ENCODE data around the gene SCCPDH.

DNA sequence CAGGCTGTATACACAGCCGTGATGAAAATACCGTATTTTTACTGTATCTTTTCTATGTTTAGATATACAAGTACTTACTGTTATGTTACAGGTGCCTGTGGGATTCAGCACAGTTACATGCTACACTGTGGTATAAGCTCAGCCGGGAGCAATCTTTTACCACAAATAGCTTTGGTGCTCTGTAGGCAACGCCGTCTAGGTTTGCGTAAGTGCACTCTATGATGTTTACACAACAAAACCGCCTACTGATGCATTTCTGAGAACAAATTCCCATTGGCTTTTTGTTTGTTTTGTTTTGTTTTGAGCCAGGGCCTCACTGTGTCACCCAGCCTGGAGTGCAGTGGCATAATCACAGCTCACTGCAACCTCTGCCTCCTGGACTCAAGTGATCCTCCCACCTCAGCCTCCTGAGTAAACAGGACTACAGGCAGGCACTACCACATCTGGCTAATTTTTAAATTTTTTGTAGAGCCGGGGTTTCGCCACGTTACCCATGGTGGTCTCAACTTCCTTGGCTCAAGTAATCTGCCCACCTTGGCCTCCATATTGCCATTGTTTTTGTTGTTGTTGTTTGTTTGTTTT lies 81.0 kb downstream of the SCCPDH start:
- TF ChIP-seq, protein P1, sequence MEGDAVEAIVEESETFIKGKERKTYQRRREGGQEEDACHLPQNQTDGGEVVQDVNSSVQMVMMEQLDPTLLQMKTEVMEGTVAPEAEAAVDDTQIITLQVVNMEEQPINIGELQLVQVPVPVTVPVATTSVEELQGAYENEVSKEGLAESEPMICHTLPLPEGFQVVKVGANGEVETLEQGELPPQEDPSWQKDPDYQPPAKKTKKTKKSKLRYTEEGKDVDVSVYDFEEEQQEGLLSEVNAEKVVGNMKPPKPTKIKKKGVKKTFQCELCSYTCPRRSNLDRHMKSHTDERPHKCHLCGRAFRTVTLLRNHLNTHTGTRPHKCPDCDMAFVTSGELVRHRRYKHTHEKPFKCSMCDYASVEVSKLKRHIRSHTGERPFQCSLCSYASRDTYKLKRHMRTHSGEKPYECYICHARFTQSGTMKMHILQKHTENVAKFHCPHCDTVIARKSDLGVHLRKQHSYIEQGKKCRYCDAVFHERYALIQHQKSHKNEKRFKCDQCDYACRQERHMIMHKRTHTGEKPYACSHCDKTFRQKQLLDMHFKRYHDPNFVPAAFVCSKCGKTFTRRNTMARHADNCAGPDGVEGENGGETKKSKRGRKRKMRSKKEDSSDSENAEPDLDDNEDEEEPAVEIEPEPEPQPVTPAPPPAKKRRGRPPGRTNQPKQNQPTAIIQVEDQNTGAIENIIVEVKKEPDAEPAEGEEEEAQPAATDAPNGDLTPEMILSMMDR (IDR thresholded peaks at IDR 0.05; ENCODE audit: low read length) = no peak
- TF ChIP-seq EZH2 (IDR thresholded peaks at IDR 0.05; ENCODE audit: borderline replicate concordance, low read length) = no peak
